Hematopoietic multipotent progenitor cell (in vitro differentiated cells): ENCODE results near the gene ZNF26. TPM values are rescaled to one million over a fixed set of nuclear protein-coding genes. Genes with fewer than 3 reads are reported as not detected.
"Not testable (repeated sequence)": the region's sequence is repeated elsewhere in the genome, so short reads cannot be mapped to it uniquely, and the experiment has no call there.

Experiments used
- DNase-seq, 3 donors: peaks; one replicate each; pipeline ENCODE4 v3.0.0-alpha.2; 2011 to 2015; ENCODE audit warnings: low read depth in 2 of 3, low spot score in 2 of 3
- total RNA-seq: library from RNA; depleted of rRNA; stranded (reverse); fragments of >200 nt; gene quantifications from one replicate; pipeline ENCODE4 v1.2.3, GENCODE V29; 2012

Gene ZNF26
- total RNA-seq, 1 donor: 59.0 TPM

DNA sequence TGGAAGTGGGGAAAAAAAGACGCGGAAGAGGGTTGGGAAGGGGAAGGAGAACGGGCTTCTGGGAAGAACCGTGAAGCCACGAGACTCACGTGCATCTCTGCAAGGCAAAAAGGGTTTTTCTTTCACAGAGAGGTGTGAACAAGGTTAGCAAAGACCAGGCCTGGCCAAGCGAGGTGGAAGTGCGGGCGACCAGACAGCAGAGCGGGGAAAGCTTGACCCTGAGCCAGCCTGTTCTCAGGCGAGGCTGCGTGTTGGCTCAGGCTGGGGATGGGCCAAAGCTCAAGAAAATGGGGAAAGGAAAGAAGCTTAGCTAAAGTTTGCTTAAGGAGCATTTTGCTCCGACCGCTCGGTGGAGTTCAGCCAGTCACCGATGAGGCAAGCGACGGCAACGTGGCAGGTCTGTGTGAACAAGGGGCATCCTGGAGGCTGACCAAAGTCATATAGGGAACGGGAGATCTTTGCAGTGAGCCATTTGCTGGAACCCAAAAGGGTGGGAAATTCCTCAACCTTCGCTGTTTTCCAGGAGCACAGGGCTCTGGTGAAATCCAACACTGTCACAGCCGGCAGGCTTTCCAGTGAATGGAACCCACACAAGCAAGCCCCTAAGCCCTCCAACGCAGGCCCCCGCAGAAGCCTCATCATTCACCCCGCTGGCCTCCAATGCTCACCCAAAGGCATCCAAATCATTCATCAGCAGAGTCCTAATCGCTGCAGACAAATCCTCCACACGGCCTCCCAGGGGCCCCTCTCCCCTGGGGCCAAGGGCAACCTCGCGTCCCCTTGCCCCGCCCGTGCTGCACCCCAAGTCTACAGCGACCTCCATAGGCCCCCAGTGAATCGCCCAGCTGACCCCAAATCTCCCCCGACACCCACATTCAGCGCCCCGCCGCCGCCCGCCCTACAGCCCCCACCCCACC, 30.8 kb upstream of the ZNF26 start:
- DNase-seq: peak in 2 of 3 donors; percentile 68 to 70

GRCh38 chr12:132956011-132956788, 30.0 kb upstream of the ZNF26 start, which contains the start of gene ZNF605:
ZNF605 (minus strand) TSS chr12:132956306; CDS start chr12:132945635, 10,671 bp downstream.
- peak; percentile 67 to 92 (median 92) for DNase-seq

GRCh38 chr12:132961790-132962189, 24.4 kb upstream of the ZNF26 start:
- DNase-seq: not testable (repeated sequence)

- DNase-seq: not testable (repeated sequence)
These were observed 22.2 kb upstream of the ZNF26 start for GRCh38 chr12:132963947-132964346.

GRCh38 chr12:132965796-132966195, 20.4 kb upstream of the ZNF26 start:
- no peak for DNase-seq

DNA sequence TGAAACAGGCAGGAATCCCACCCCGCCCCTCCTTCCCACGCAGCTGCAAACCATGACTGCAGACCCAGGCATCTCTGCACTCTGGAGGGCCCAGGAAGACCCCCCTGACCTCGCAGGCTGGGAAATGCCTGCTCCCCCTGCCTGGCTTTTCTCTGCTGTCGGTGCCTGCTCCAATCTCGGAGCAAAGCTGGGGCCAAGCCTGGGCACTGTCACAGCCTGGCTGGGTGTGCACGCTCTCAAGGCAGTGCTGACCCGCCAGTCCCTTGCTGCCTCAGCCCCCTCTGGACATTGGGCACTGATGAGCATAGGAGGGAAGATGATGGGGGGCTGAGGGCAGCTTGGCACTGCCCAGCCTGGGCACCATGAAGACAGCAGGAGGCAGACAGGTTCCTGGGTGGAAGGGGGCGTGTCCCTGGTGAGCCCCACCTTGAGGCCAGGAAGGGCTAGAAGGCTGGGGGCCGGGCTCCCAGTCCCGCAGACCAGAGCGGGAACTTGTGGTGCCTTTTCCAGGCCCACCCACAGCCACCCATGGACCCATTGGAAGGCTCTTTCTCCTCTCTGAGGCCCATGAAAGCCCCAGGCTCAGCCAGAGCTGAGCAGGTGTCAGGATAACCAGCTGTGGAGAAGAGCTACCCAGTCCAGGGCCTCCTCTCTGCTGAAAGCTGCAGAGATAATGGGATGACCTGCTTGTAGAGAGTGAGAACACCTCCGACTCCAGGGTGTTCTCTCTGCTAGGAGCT, 19.3 kb upstream of the ZNF26 start:
- DNase-seq: no peak

GRCh38 chr12:132967736-132968135, 18.4 kb upstream of the ZNF26 start:
- DNase-seq: no peak

- DNase-seq: no peak
These were observed 13.8 kb upstream of the ZNF26 start for GRCh38 chr12:132972374-132972773.

DNA sequence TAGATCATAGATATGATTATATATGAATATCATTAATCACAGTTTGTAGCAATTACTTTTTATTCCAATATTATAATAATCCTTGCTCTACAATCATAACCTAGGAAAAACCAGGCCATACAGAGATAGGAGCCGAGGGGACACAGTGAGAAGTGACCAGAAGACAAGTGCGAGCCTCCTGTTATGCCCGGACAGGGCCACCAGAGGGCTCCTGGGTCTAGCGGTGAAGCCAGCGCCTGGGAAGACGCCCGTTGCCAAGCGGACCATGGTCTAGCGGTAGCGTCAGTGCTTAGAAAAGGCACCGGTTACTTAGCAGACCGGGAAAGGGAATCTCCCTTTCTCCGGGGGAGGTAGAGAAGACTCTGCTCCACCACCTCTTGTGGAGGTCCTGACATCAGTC, 9.3 kb upstream of the ZNF26 start:
- peak in 1 of 3 donors; percentile 29 for DNase-seq

- DNase-seq: no peak
These were observed 688 bp downstream of the ZNF26 start for GRCh38 chr12:132986885-132987225.

DNA sequence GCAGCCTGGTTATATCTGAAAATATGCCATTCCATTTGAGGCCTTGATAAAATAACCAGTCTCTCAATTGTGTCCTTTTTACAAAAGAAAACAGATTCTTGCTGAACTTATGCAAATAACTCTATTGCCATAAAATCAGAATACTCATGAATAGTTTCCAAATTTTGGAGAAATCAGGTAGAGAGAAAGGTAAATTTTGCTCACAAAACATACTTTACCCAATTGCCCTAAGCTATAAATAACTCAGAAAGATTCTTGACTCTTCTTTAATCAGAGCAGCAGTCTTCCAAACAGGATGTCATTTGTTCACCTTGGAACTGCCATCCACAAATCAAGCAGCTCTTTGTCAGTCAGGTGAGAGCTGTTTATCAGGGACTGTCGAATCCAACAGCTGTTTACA, 12.6 kb downstream of the ZNF26 start:
- DNase-seq: peak in 1 of 3 donors; percentile 45

DNA sequence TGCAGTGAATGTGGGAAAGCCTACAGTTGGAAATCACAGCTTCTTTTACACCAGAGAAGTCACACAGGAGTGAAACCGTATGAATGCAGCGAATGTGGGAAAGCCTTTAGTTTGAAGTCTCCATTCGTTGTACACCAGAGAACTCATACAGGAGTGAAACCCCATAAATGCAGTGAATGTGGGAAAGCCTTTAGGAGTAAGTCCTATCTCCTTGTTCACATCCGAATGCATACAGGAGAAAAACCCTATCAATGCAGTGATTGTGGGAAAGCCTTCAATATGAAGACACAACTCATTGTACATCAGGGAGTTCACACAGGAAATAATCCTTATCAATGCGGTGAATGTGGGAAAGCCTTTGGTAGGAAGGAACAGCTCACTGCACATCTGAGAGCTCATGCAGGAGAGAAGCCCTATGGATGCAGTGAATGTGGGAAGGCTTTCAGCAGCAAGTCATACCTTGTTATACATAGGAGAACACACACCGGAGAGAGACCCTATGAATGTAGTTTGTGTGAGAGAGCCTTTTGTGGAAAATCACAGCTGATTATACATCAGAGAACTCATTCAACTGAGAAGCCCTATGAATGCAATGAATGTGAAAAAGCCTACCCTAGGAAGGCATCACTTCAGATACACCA, 24.6 kb downstream of the ZNF26 start:
- DNase-seq: no peak

- DNase-seq: no peak
These were observed 37.4 kb downstream of the ZNF26 start for GRCh38 chr12:133023566-133023965.

DNA sequence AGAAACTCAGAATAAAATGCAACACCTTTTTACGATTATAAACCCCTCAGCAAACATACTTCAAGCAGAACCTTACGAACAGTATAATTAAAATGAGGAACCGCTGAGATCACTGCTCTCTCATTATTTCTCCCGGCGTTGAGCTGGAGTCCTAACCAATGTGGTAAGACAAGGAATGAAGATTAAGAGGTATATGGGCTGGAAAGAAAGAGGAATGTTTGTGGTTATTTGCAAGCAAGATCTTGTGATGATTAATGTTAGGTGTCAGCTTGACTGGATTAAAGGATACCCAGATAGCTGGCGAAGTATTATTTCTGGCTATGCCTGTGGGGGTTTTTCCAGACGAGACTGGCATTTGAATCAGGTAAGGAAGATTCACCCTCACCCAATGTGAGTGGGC, 40.8 kb downstream of the ZNF26 start:
- DNase-seq: no peak

DNA sequence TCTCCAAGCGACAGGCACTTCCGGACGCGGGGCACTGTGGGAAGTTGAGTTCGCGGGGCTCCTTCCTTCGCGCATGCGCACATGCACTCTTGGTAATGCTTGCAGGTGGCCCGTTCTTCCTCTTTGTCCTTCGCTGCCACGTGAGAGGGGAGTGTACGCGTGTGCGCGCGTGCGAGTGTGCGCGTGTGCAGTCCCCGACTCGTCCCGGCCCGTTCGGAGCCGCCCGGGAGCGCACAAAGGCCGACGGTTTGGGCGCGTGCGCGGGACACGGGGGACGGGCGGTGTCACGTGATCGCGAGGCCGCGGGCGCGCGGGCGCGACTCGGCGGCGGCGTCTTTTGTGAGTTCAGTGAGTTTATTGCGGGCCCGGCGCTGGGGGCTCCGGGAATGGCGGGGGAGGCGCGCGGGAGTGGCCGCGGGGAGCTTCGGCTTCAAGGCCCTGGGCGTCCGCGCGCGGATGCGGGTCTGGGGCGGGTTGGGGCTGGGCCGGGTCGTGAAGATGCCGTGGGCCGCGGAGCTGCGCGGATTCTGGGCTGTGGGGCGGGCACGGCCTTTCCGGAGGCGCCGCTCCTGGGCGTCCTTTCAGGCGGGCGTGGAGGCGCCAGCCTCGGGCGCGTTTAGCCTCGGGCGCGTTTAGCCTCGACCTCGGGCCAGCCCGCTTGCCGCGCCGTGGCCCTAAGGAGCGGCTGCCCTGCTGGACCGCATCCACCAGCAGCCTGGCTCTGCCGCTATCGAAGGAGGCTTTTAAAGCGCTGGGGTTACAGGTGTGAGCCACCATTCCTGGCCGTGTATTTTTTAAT, 51.2 kb downstream of the ZNF26 start, which contains the start of gene ZNF84:
TSS of gene ZNF84 (plus strand) at position 303 of the 799 bp plus-strand sequence. CDS start 3,959 bp downstream, outside the sequence.
- DNase-seq: peak; percentile 90 to 100 (median 99)

DNA sequence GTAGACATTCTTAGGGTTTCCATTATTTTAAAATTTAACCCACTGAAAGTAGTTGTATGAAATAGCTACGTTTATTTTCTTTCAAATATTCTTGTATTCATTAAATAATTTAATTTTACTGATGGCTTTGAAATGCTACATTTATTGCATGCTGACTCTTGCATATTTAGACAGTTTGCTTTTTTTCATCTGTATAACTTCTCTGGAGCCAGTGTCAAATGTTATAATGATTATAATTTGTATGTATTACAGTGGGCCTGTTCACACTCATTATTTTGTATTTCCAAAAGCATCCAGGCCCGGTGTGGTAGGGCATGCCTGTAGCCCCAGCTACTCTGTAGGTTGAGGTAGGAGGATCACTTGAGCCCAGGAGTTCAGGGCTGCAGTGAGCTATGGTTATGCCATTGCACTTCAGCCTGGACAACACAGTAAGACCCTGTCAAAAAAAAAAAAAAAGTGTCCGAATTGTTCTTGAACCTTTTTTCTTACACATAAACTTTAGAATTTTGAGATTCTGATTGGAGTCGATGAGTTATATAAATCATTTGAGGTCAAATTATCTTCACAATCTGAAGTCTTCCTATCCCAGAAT, 52.0 kb downstream of the ZNF26 start:
- peak in 1 of 3 donors; percentile 18 for DNase-seq

DNA sequence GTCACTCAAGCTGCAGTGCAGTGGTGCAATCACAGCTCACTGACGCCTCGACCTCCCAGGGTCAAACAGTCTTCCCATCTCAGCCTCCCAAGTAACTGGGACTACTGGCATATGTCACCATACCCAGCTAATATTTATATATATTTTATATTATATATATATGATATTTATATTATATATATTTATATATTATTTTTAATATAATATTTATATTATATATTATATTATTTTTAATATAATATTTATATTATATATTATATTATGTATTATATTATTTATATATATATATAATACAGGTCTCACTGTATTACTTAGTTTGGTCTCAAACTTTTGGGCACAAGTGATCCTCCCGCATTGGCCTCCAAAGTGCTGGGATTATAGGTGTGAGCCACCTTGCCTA, 60.5 kb downstream of the ZNF26 start:
- DNase-seq: no peak

- peak in 1 of 3 donors; percentile 12 for DNase-seq
These were observed 71.3 kb downstream of the ZNF26 start for GRCh38 chr12:133057446-133057845.
